Activated CD4-positive, alpha-beta T cell treated with anti-CD3 and anti-CD28 coated beads, Interleukin-2, amount 10 ng/mL, durations not matched to agents 7 days and 5 days (primary cell): ENCODE results near the gene SLC35F1. TPM values are rescaled to one million over a fixed set of nuclear protein-coding genes. Genes with fewer than 3 reads are reported as not detected.

ENCODE experiments used
- CTCF ChIA-PET: fragments of 350-600 bp; sonication (Branson Sonifier 250); formaldehyde crosslinking; loops from one replicate; lab custom pipeline; 2021; ENCODE audit warnings: antibody characterized with exemption; lab: Charles Lee
- POLR2A ChIA-PET: fragments of 350-600 bp; sonication (Branson Sonifier 250); formaldehyde crosslinking; loops from one replicate; lab custom pipeline; 2021; ENCODE audit warnings: antibody characterized with exemption; lab: Charles Lee
- DNase-seq: peaks from one replicate; pipeline ENCODE4 v3.0.0-alpha.2; 2020
- H3K27ac Mint-ChIP-seq: one replicate; pipeline ENCODE4 v1.8.0; 2021; ENCODE audit warnings: mild to moderate bottlenecking, moderate library complexity, mixed read lengths
- H3K27me3 Mint-ChIP-seq: one replicate; pipeline ENCODE4 v1.8.0; 2021; ENCODE audit warnings: mixed read lengths
- H3K36me3 Mint-ChIP-seq: one replicate; pipeline ENCODE4 v1.8.0; 2021; ENCODE audit warnings: low read depth, mixed read lengths
- H3K4me1 Mint-ChIP-seq: one replicate; pipeline ENCODE4 v1.8.0; 2021; ENCODE audit warnings: mixed read lengths
- H3K4me3 Mint-ChIP-seq: one replicate; pipeline ENCODE4 v1.8.0; 2021; ENCODE audit warnings: mild to moderate bottlenecking, moderate library complexity, mixed read lengths
- H3K9me3 Mint-ChIP-seq: one replicate; pipeline ENCODE4 v1.8.0; 2021; ENCODE audit warnings: mixed read lengths
- total RNA-seq, 2 experiments: library from RNA; stranded (reverse); gene quantifications; one replicate each; pipeline ENCODE4 v1.2.3, GENCODE V29; 2021

SLC35F1 gene
- total RNA-seq, 2 experiments from 2014 or later: not detected

GRCh38 chr6:118054082-118054481, 147.0 kb downstream of the SLC35F1 start:
- Mint-ChIP-seq H3K4me3 (no peak overlapping the region), H3K27ac (no peak overlapping the region), H3K36me3 (no peaks in the 10 kb centered on the region), H3K4me1 (no peaks in the 10 kb centered on the region), H3K9me3 (no peaks in the 10 kb centered on the region), H3K27me3 (no peaks in the 10 kb centered on the region)
- POLR2A ChIA-PET: no interaction called here
- DNase-seq: no peak
- CTCF ChIA-PET: no interaction called here

GRCh38 chr6:118061666-118062065, 154.6 kb downstream of the SLC35F1 start:
- Mint-ChIP-seq H3K27ac (no peak overlapping the region), H3K27me3 (peaks cover 2% of the 10 kb centered on the region), H3K36me3 (no peaks in the 10 kb centered on the region), H3K4me3 (no peak overlapping the region), H3K4me1 (no peaks in the 10 kb centered on the region), H3K9me3 (no peaks in the 10 kb centered on the region)
- DNase-seq: no peak
- ChIA-PET CTCF (interaction anchor here (0.6 kb wide), 1 partner anchor 11 kb away, joined by 3 read pairs; no protein-coding TSS in a partner anchor), POLR2A (no interaction called here)

GRCh38 chr6:118080547-118080946, 173.5 kb downstream of the SLC35F1 start:
- no peaks in the 10 kb centered on the region for H3K4me1 Mint-ChIP-seq
- no peaks in the 10 kb centered on the region for H3K36me3 Mint-ChIP-seq
- DNase-seq: no peak
- H3K27me3 Mint-ChIP-seq: peaks cover 6% of the 10 kb centered on the region
- POLR2A ChIA-PET: no interaction called here
- no peaks in the 10 kb centered on the region for H3K9me3 Mint-ChIP-seq
- H3K4me3 Mint-ChIP-seq: no peak overlapping the region
- CTCF ChIA-PET: no interaction called here
- H3K27ac Mint-ChIP-seq: no peak overlapping the region

- H3K4me1 Mint-ChIP-seq: no peaks in the 10 kb centered on the region
- no peak overlapping the region for H3K27ac Mint-ChIP-seq
- CTCF ChIA-PET: no interaction called here
- peaks cover 6% of the 10 kb centered on the region for H3K27me3 Mint-ChIP-seq
- no peaks in the 10 kb centered on the region for H3K9me3 Mint-ChIP-seq
- H3K36me3 Mint-ChIP-seq: no peaks in the 10 kb centered on the region
- POLR2A ChIA-PET: no interaction called here
- DNase-seq: no peak
- no peak overlapping the region for H3K4me3 Mint-ChIP-seq
Measured at GRCh38 chr6:118083711-118084110, 176.6 kb downstream of the SLC35F1 start.

- POLR2A ChIA-PET: no interaction called here
- CTCF ChIA-PET: no interaction called here
- Mint-ChIP-seq H3K27ac (no peak overlapping the region), H3K36me3 (no peaks in the 10 kb centered on the region), H3K4me3 (no peak overlapping the region), H3K9me3 (peaks cover under 1% of the 10 kb centered on the region), H3K27me3 (peaks cover 6% of the 10 kb centered on the region), H3K4me1 (no peaks in the 10 kb centered on the region)
- no peak for DNase-seq
Measured at GRCh38 chr6:118085665-118086064, 178.6 kb downstream of the SLC35F1 start.

GRCh38 chr6:118086159-118086558, 179.1 kb downstream of the SLC35F1 start:
- H3K36me3 Mint-ChIP-seq: no peaks in the 10 kb centered on the region
- ChIA-PET CTCF (no interaction called here), POLR2A (no interaction called here)
- no peak overlapping the region for H3K27ac Mint-ChIP-seq
- H3K9me3 Mint-ChIP-seq: peaks cover 3% of the 10 kb centered on the region
- no peaks in the 10 kb centered on the region for H3K4me1 Mint-ChIP-seq
- peaks cover 6% of the 10 kb centered on the region for H3K27me3 Mint-ChIP-seq
- DNase-seq: no peak
- H3K4me3 Mint-ChIP-seq: no peak overlapping the region

GRCh38 chr6:118092086-118092485, 185.0 kb downstream of the SLC35F1 start:
- Mint-ChIP-seq H3K27ac (no peak overlapping the region), H3K4me1 (no peaks in the 10 kb centered on the region), H3K27me3 (no peaks in the 10 kb centered on the region), H3K9me3 (peaks cover 10% of the 10 kb centered on the region), H3K4me3 (no peak overlapping the region), H3K36me3 (no peaks in the 10 kb centered on the region)
- POLR2A ChIA-PET: no interaction called here
- no peak for DNase-seq
- CTCF ChIA-PET: no interaction called here

GRCh38 chr6:118097576-118097975, 190.5 kb downstream of the SLC35F1 start:
- ChIA-PET CTCF (no interaction called here), POLR2A (no interaction called here)
- no peaks in the 10 kb centered on the region for H3K36me3 Mint-ChIP-seq
- H3K9me3 Mint-ChIP-seq: no peaks in the 10 kb centered on the region
- no peak for DNase-seq
- no peaks in the 10 kb centered on the region for H3K4me1 Mint-ChIP-seq
- no peak overlapping the region for H3K27ac Mint-ChIP-seq
- no peaks in the 10 kb centered on the region for H3K27me3 Mint-ChIP-seq
- no peak overlapping the region for H3K4me3 Mint-ChIP-seq

- POLR2A ChIA-PET: no interaction called here
- Mint-ChIP-seq H3K9me3 (no peaks in the 10 kb centered on the region), H3K4me3 (no peak overlapping the region), H3K27ac (no peak overlapping the region), H3K4me1 (no peaks in the 10 kb centered on the region), H3K27me3 (no peaks in the 10 kb centered on the region), H3K36me3 (no peaks in the 10 kb centered on the region)
- DNase-seq: no peak
- CTCF ChIA-PET: no interaction called here
Measured at GRCh38 chr6:118100717-118101116, 193.7 kb downstream of the SLC35F1 start.

- H3K27ac Mint-ChIP-seq: no peak overlapping the region
- ChIA-PET POLR2A (no interaction called here), CTCF (no interaction called here)
- H3K9me3 Mint-ChIP-seq: no peaks in the 10 kb centered on the region
- no peaks in the 10 kb centered on the region for H3K4me1 Mint-ChIP-seq
- H3K4me3 Mint-ChIP-seq: no peak overlapping the region
- H3K27me3 Mint-ChIP-seq: no peaks in the 10 kb centered on the region
- DNase-seq: no peak
- no peaks in the 10 kb centered on the region for H3K36me3 Mint-ChIP-seq
Measured at GRCh38 chr6:118101220-118101619, 194.2 kb downstream of the SLC35F1 start.

- H3K4me3 Mint-ChIP-seq: no peak overlapping the region
- no peaks in the 10 kb centered on the region for H3K9me3 Mint-ChIP-seq
- H3K27ac Mint-ChIP-seq: no peak overlapping the region
- ChIA-PET POLR2A (no interaction called here), CTCF (no interaction called here)
- no peaks in the 10 kb centered on the region for H3K27me3 Mint-ChIP-seq
- DNase-seq: no peak
- H3K36me3 Mint-ChIP-seq: no peaks in the 10 kb centered on the region
- H3K4me1 Mint-ChIP-seq: no peaks in the 10 kb centered on the region
Measured at GRCh38 chr6:118101831-118102345, 194.8 kb downstream of the SLC35F1 start.

- Mint-ChIP-seq H3K36me3 (no peaks in the 10 kb centered on the region), H3K4me3 (no peak overlapping the region), H3K27ac (no peak overlapping the region), H3K27me3 (no peaks in the 10 kb centered on the region), H3K4me1 (no peaks in the 10 kb centered on the region), H3K9me3 (no peaks in the 10 kb centered on the region)
- ChIA-PET CTCF (no interaction called here), POLR2A (no interaction called here)
- no peak for DNase-seq
Measured at GRCh38 chr6:118102401-118102800, 195.3 kb downstream of the SLC35F1 start.

- POLR2A ChIA-PET: no interaction called here
- Mint-ChIP-seq H3K27ac (no peak overlapping the region), H3K27me3 (no peaks in the 10 kb centered on the region), H3K9me3 (no peaks in the 10 kb centered on the region), H3K36me3 (no peaks in the 10 kb centered on the region), H3K4me3 (no peak overlapping the region), H3K4me1 (no peaks in the 10 kb centered on the region)
- no peak for DNase-seq
- CTCF ChIA-PET: no interaction called here
Measured at GRCh38 chr6:118103381-118104146, 196.5 kb downstream of the SLC35F1 start.
